GM18517 (cell line): ENCODE measurements around the gene STIM1.
A peak's percentile ranks its signal among the peaks of the same experiment; 100 is the strongest.

ENCODE experiments used
- ATAC-seq: cut with Tn5 transposase; IDR thresholded peaks from one replicate; pipeline ENCODE4 v1.9.1; 2021; ENCODE audit warnings: mild to moderate bottlenecking, moderate library complexity; ENCODE audit not compliant: unreplicated experiment

STIM1 gene

DNA sequence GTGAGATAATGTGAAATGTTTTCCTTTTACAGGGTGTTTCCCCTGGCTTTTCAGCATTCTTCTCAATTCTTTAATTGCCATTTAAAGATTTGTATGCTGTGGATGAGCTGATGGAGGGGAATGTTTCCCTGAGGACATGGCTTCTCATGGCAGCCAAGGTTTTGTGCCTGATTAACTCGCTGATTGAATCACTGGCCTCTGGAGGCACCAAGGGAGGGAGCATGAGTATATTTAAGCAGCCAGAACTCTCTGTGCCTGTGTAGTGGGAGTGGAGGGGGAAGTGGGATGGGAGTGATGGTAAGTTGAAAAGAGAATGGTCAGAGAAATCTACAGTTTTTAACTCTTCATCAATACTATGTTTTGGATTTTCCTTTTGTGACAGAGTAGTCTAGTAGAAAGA, 88.7 kb downstream of the STIM1 start:
- ATAC-seq = no peak

DNA sequence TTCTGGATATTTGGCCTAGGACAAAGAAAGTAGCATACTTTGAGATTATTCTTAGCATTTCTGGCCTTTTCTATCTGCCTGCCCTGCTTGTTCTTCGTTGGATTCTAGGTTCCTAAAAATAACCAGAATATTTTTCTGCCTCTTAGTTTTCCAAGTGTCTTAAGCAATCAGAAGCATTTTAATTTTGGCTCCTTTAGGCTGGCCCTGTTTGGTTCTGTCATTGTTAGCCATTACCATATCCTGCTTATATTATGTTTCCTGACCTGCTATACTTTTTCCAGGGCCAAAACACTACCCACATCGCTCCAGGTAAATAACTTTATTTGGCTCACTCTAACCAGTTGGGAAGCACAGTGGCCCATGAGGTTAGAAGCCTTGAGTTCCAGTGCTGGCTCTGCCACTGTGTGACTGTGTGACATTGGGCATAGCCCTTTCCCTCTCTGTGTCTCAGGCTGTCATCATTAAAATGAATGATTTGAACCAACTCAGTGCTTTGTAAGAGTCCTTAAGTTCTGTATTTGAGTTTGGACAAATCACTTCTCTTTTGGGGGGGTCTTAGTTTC, 91.1 kb downstream of the STIM1 start:
- ATAC-seq = no peak

DNA sequence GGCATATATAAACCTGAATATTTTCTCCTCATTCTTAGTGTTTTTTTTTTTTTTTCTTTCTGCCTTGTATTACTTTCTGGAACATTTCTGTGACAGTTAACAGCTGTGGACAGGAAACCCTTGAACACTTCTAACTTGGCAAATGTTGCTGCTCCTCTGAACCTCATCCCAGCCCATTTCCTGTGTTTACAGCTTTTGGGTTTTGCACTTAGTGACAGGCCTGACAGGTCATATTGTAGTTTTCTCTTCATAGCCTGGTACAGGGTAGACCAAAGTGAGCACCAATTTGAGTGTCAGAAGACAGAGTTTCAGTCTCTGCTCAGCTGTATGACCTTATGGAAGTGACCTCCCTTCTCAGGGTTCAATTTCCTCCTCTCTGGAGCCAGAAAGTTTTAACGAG, 91.6 kb downstream of the STIM1 start:
- peak; percentile 60 for ATAC-seq

DNA sequence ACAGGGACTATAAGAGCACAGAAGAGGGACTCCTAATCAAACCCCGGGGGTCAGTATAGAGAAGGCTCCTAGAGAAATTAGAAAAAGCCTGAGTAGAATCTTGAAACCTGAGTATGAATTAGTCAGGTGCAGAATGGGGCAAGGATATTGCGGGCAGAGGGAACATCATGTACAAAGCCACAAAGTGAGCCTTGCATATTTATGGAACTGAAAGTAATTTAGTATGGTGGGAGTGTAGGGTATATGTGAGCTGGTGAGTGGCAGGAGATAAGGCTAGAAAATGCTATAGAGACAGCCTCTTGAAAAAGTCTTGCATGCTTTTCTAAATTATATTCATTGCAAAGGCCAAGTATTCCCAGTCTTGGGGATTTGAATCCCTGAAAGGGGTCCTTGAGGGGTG, 93.7 kb downstream of the STIM1 start:
- peak; percentile 86 for ATAC-seq

DNA sequence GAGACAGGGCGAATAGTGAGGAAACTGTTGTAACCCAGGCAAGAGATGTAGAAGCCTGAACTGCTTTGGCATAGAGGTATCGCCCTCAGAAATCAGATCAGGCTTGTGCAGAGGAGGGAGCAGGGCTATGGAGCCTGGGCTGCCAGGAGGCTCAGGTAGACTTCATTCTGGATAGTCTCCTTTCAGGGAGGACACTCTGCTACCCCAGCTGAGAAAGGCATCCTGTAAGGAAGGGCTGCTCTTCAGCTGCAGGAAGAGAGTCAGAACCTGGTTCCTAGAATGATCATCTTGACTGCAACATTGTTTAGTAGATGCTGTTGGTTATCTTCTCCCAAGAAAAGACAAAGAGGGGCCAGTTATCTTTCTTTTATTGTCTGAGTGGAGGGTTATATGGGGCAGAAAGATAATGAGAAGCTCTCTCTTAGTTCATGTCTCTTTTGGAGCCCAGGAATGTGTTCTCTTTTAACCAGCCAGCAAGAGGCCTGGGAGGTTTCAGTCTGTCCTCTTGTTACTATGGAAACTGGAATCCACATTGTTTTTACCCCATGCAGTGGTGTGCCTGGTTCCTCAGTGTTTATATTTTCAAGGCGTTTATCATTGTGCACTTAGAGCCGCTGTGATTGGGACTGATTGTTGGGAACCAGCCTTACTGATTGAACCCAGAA, 95.7 kb downstream of the STIM1 start:
- ATAC-seq = no peak

DNA sequence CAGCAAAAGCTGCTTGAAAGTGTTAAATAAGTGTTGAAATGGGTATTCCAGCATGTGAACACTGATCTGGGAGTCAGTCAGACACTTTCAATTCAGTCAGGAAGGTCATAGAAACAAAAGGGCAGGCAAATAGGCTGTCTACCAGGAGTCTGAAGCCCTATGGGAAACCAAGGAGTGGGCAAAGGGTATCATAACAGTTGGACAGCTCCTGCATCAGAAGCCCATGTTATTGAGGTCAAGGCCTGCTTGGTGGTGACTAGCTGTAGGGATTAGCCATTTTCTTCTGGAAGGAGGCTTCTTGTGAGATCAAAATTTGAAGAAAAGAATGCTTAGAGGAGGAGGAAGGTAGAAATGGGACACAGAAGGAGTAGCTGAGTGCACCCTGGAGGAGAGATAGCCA, 97.3 kb downstream of the STIM1 start:
- no peak for ATAC-seq

DNA sequence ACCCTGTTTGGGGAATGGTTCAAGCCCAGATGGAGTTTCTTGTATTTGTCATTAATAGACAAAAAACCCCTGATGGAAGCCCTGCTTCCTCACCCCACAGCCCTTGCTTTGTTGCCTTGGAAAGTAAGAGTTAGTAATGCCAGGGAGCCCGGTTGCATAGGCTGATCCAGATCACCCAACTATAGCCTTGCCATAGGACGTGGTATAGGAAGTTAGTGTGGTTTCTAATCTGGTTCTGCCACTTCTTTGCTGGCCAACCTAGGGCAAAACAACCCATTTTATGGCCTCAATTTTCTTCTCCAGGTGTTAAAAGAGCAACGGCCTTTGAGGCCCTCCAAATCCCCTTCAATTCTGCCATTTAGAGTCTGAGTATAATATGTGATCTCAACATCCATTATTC, 97.9 kb downstream of the STIM1 start:
- ATAC-seq = no peak

DNA sequence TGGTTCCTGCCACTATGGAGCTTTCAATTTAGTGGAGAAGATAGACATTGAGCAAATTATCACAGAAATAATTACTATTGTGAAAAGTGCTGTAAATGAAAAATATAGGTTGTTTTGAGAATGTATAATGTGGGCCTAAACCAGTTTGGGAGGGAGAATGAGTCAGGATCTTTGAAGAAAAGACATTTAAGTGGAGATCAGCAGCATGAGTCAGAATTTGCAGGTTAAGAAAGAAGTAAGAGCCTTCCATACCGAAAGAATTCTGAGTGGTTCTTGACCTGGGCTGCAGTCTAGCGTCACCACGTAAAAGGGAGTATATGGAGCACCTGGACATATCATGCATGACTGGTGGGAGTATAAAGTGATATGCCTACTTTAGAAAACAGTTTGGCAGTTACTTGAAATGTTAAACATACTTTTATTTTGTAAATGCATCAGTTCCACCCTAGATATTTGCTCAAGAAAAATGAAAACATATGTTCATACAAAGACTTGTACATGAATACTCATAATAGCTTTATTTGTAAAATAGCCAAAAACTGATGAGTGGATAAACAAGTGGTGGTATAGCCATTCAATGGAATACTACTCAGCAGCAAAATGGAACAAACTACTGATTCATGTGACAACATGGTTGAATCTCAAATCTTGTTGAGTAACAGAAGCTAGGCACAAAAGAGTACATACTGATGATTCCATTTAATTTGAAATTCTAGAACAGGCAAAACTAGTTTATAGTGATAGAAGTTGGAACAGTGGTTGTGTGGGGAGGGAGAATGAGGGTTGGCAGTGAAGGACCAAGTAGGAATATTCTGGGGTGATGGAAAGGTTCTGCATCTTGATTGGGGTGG, 99.2 kb downstream of the STIM1 start:
- no peak for ATAC-seq

DNA sequence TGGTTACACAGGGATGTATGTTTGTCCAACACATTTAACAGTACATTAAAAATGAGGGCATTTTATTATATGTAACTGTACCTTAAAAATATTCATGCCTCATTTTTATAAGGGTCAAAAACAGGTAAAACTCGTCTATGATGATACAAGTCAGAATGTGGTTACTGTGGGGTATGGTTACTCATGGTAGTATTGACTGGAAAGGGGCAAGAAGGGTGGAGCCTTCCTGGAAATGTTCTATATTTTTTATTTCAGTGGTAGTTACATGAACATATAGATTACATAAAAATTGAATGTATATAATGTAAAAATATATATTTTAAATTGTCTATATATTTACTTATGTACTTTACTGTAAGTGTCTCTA, 99.8 kb downstream of the STIM1 start:
- no peak for ATAC-seq

DNA sequence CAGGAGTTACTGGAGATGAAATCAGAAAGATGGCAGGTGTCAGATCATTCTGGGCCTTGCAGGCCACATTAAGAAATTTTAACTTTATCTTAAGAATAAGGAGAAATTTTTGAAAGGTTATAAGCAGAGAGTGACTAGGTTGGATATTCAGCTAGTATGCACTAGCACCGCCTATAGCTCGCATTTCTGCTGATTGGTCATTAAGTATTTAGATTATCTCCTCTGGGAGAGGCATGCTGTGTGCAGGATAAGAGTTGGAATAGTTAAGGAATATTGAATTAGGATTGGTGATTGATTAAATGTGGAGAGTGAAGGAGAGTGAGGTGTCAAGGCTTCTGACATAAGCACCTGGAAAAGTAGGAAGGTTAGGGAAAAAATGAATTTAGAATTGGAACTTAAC, 100.6 kb downstream of the STIM1 start:
- ATAC-seq = no peak

DNA sequence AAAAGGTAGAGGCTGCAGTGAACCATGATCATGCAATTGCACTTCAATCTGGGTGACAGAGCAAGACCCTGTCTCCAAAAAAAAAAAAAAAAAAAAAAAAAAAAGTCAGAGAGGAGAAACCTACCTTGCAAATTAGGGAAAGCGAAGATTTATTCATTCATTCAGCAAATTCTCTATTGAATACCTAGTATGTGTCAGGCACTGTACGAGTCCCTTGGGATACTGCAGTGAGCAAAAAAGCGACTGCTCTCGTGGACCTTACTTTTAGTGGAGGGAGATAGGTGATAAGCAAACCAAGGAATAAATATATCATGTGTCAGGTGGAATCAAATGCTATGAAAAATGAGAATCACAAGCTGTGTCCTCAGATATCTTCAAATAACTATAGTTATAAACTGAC, 101.3 kb downstream of the STIM1 start:
- no peak for ATAC-seq

DNA sequence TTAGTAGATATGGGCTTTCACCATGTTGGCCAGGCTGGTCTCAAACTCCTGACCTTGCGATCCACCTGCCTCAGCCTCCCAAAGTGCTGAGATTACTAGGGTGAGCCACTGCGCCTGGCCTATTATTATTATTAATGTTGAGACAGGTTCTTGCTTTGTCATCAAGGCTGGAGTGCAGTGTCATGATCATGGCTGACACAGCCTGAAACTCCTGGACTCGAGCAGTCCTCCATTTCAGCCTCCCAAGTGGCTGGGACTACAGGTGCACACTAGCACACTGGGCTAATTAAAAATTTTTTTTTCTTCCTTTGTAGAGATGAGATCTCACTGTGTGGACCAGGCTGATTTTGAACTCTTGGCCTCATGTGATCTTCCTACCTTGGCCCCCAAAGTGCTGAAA, 102.0 kb downstream of the STIM1 start:
- ATAC-seq = no peak

DNA sequence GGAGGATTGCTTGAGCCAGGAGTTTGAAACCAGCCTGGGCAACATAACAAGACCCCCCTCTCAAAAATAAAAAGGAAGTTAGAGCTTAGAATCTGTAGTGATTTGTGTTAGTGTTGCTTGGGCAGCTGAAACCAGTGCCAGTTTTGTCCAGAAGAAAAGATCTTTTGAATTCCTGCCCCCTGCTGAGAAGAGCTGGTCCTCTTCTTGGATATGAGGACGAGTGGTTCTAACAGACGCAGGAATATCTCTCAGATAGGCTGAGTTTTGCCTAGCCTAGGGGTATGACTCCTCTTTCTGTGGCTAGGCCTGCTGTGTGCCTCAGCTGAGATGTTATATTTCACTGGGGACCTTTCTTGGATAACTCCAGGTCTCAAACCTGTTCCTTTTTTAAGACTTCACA, 102.8 kb downstream of the STIM1 start:
- no peak for ATAC-seq

DNA sequence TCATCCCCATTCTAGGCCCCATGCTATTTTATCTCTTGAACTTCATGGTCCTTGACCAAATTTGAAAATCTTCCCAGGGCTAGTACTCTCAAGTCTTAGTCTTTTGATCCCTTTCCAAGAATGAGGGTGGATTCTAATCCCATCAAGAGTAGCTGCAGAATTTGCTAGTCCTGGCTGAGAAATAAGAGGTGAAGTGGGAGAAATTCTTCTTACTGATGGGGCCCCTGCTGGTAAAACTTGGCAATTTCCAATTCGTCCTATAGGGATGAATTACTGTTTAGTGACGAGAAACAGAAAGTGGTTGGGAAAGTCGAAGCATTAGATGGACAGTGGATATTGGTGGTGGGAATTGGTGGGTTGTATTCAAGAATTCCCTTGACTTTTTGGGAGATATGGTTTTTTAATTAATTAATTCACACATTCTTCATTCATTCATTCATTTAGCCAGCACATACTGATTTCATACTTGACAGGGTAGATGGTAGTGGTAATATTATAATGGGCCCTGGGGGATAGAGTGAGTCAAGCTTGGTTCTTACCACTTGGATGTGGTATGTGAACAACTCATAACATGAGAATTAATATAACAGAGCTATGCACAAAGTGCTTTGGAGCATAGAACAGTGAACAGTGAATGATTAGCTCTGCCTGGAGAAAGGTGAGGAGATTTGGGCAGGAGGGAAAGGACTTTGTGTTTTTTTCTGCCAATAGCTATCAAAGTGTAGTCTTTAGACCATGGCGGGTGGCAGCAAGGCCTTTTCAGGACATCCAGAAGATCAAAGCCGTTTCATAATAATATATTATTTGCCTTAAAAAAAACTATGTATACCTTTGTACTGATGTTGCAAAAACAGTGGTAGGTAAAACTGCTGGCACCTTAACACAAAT, 103.8 kb downstream of the STIM1 start:
- no peak for ATAC-seq

DNA sequence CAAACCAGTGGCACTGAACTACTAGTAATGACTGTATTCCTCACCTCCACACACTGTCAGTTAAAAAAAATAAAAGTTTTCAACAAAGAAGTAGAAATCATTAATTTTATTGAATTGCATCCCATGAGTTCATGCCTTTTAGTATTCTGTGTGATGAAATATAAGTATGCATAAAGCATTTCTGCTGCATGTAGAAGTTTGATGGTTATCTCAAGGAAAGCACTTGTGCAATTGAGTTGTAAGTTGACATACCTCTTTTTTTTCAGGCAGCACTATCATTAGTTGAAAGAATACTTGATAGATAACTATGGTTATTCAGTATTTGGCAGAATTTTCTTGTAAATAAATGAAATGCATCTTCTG, 104.4 kb downstream of the STIM1 start:
- no peak for ATAC-seq

DNA sequence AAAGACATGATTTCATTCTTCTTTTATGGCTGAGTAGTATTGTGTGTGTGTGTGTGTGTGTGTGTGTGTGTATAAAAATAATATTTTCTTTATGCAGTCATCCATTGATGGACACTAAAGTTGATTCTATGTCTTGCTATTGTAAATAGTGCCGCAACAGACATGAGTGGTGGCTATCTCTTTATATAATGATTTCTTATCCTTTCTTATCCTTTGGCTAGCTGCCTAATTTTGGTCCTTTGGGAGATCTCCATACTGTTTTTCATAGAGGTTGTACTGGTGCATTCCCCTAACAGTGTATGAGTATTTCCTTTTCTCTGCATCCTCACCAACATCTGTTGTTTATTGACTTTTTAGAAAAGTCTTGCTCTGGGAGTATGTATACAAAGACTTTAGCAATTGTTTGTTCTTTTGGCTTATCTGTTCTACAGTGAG, 107.0 kb downstream of the STIM1 start:
- no peak for ATAC-seq

DNA sequence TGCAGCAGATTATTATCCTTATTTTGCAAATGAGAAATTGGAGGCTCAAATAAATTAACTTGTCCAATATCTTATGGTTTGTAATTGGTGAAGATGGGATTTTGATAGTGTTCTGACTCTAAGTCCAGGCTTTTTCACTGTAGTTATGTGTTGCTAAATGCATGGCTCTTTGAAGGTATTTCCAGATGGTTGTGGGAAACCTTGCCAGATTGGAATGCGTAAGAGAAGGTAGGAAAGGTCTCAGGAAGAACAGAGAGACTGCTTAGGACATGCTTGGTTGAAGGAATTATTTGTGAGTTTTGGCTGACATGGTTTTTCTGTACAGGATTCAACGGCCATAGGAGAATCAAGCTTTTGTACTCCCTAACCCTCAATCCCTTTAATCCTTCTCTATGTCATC, 108.6 kb downstream of the STIM1 start:
- no peak for ATAC-seq

DNA sequence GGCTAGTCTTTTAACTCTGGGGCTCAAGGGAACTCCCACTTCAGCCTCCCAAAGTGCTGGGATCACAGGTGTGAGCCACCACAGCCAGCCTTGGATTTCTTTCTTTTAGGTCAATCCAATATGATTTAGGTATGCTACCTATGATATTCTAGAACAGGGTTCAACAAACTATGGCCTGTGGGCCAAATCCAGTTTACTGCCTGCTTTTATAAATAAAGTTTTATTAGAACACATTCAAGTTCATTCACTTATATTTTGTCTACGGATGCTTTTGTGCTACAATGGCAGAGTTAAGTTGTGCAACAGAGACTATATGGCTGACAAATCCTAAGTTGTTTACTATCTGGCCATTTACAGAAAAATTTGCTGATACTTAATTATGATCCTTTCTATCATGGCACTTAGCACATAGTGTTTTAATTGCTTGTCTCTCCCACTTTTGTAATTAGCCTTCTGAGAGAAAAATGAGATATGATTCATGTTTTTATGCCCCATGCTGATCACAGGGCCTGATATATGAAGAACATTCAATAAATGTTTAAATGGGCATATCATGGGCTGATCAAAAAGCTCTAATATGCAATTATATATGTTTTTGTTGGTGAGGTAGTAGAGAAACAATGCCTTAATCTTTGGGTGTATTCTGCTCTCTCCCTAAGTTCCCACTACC, 109.6 kb downstream of the STIM1 start:
- ATAC-seq = no peak

DNA sequence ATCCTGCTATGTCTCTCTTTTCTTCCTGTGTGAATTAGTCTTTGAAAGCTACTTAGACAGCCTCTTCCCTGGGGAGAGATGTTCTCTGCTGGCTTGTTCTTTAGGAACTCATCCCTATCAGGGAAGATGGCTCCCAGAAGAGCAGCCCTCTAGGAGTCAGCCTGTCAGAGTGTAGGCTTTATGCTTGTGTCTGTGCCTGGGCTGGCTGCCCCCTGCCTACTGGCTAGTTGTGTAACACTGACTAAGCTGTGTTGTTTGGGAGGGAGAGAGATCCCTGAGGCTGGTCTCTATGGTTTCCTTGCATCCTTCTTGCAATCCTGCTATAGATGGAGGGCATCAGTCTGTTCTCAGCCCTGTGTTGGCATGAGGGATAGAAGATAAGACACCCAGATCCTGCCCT, 112.2 kb downstream of the STIM1 start:
- no peak for ATAC-seq

DNA sequence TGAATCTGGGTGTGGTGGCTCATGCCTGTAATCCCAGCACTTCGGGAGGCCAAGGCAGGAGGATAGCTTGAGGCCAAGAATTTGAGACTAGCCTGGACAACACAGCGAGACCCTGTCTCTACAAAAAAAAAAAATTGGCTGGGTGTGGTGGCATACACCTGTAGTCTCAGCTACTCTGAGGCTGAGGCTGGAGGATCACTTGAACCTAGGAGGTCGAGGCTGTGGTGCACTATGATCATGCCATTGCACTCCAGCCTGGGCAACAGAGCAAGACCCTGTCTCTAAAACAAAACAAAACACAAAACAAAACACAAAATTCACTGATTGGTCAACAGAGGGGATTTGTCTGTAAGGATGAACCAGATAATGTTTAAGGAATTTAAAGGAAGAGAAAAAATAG, 113.7 kb downstream of the STIM1 start:
- ATAC-seq = no peak

DNA sequence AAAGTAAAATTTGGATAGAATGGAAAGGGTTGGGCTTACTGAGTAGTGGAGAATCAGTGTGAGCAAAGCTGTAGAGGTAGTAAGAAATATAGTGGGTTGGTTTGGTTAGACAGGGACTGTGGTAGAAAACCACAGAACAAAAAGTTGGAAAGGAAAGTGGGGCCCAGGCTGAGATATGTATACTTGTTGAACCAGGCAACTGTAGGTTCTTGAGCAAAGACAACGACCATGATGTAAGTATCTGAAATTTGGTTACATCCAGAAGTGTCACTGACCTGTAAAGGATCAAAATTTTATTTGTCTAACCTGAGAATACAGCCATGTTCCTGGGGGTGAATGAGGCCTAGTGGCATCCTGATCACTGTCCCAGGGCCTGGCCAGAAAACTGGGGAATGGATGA, 114.1 kb downstream of the STIM1 start:
- ATAC-seq = no peak
